Glomerular endothelial cell (primary cell): ENCODE results near the gene KCNJ5. TPM values are rescaled to one million over a fixed set of nuclear protein-coding genes. Genes with fewer than 3 reads are reported as not detected.
"Not testable (repeated sequence)": the region's sequence is repeated elsewhere in the genome, so short reads cannot be mapped to it uniquely, and the experiment has no call there.

Experiments
- DNase-seq: peaks from one replicate; pipeline ENCODE4 v3.0.0-alpha.2; 2011; ENCODE audit warnings: low read depth, low spot score; ENCODE audit errors: extremely low read depth
- total RNA-seq: library from RNA; depleted of rRNA; stranded (reverse); fragments of >200 nt; gene quantifications from 2 replicates; pipeline ENCODE4 v1.2.3, GENCODE V29; 2015

KCNJ5 gene
- total RNA-seq, 1 donor from 2014 or later: 0.41 TPM

DNA sequence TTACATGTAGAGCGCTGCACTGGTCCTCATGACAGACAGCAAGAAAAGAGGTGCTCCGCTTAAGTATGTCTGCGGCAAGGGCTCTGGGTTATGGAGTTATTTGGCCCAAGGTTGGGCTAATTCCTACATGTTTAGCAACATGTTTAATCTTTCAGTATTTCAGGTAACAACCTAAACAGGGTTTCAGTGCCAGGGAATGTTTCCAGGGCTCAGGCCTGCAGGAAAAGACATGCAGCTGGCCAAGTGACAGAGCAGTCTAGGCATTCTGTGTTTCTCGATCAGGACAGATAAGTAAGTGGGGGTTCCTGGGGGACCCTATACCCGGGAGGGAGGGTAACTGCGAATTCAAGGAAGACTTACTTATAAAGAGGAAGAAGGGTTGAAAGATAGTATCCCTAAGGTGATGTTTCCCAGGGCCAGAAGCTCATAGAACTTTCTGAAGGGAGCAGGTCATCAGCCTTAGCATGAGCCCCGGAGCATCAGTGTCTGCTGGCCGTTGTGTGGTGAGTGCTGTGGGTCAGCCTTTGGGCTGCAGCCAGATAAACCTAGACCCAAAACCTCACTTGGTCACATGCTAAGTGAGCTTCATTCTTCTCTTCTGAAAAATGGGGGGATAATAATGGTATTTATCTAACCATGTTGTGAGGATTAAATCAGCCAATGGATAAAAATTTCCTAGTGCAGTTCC is 18.4 kb downstream of the KCNJ5 start:
- DNase-seq: no peak

DNA sequence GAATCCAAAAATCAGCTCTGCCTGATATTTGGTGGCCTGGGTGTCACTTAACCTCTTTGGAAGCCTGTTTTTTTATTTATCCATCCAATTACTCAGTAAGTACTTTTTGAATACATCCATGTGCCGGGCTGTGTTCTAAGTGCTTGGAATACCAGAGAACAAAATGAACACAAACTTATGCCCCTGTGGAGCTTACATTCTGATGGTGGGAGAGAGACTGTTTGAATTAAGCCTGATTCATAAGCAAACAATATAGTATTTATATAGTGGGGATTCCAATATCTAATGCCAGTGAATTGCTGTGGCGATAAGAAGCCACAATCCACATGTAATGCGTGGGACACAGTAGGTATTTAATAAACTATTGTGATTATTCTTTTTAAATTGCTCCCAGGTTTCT is 19.4 kb downstream of the KCNJ5 start:
- DNase-seq: no peak

DNA sequence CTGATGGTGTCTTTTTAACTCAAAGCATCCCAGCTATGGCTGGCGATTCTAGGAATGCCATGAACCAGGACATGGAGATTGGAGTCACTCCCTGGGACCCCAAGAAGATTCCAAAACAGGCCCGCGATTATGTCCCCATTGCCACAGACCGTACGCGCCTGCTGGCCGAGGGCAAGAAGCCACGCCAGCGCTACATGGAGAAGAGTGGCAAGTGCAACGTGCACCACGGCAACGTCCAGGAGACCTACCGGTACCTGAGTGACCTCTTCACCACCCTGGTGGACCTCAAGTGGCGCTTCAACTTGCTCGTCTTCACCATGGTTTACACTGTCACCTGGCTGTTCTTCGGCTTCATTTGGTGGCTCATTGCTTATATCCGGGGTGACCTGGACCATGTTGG is 20.1 kb downstream of the KCNJ5 start:
- DNase-seq: no peak

DNA sequence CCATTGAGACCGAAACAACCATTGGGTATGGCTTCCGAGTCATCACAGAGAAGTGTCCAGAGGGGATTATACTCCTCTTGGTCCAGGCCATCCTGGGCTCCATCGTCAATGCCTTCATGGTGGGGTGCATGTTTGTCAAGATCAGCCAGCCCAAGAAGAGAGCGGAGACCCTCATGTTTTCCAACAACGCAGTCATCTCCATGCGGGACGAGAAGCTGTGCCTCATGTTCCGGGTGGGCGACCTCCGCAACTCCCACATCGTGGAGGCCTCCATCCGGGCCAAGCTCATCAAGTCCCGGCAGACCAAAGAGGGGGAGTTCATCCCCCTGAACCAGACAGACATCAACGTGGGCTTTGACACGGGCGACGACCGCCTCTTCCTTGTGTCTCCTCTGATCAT is 20.5 kb downstream of the KCNJ5 start:
- DNase-seq: no peak

DNA sequence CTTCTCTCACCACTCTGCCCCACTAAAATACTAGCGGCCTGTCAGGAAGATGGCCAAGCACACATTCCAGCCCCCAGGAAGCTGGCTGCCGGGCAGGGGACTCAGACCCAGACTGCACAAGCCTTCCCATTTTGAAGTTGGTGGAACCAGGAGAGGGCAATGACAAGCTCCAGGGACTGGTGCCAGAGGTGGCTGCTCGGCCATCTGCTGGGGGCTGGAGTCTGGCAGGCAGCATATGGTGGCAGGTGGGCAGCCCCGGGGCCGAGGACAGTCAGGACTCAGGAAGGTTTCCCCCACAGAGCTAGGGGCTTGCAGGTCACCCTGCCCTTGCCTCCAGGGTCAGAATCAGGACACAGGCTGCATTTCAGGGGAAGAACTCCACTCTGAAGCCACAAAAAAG is 22.6 kb downstream of the KCNJ5 start:
- no peak for DNase-seq

DNA sequence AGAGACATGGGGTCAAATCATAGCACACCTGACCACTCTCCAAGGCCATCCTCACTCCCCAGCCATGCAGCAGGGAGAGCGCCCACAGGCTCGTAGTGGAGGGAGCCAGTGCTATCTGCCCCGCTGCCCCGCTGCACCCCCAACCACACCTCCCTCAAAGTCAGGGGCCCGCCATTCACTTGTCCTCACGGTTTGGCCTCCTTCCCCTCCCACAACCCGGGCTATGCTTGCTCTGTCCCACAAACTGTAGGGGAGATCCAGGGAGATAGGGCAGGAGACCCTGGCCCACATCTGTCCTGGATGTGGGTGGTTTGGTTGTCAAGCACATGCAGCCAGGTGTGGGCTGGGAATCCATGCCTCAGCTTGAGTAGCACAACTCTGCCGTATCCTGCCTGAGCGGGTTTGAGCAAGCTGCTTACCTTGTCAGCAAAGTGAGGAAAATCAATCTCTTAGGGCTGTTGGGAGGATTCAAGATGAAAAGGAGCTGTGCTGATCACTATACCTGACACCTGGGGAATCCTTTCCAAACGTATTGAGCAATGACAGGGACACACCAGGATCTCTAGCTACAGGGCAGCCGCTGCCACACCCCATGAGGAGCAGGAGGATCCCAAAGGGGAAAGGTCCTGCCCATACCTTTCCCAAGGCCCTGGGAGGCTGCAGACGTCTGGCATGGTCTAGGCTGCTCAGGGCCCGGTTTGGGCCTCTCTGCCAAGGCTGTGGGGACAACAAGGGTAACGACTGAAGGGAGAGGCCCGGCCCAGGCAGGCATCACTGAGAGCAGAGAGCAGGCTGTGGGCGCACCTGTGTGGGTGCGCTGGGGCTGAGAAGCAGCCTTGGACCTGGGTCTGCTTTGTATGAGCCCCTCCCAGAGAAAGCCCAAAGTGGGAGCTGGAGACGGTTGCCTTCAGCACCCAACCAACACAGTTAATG is 23.3 kb downstream of the KCNJ5 start:
- no peak for DNase-seq

DNA sequence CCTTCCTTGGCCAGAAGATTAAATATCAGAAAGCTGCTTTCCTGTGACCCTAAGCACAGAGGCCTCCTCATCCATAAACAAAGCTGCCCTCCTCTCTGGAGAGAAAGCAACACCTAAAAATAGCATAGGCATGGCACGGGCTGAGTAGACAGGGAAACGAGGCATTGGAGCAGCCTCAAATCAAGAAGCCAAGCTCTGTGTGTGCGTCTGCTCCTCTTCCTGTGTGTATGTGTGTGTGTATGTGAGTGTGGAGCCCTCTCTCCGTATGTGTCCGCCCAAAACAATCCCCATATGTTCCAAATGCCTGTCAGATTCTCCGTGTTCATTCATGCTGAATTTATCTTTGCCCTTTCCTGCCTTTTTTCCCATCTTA is 24.0 kb downstream of the KCNJ5 start:
- no peak for DNase-seq

DNA sequence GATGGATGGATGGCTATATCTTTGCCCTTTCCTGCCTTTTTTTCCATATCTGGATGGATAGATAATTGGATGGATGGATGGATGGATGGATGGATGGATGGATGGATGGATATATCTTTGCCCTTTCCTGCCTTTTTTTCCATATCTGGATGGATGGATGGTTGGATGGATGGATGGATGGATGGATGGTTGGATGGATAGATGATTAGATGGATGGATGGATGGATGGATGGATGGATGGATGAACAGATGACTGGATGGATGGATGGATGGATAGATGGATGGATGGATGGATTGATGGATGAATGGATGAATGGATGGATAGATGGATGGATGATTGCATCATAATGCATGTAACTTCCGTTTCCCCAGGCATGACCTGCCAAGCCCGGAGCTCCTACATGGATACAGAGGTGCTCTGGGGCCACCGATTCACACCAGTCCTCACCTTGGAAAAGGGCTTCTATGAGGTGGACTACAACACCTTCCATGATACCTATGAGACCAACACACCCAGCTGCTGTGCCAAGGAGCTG is 24.9 kb downstream of the KCNJ5 start:
- DNase-seq: no peak

DNA sequence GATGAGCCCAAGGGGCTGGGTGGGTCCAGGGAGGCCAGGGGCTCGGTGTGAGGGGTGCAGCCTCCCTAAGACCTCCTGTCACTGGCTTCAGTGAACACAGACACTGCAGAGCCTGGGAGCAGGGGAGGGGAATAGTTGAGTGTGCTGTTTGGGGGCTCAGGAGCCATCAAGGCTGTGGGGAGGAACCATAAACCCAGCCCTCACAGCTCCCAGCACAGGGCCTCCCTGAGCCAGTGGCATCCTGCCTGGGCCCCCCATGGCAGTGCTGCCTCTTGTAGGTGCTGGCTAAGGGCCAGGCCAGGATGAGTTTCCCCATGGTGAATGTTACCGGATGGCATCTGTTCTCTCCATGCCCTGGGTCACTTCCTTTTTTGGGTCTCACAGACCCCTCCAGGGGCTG is 25.5 kb downstream of the KCNJ5 start:
- no peak for DNase-seq

DNA sequence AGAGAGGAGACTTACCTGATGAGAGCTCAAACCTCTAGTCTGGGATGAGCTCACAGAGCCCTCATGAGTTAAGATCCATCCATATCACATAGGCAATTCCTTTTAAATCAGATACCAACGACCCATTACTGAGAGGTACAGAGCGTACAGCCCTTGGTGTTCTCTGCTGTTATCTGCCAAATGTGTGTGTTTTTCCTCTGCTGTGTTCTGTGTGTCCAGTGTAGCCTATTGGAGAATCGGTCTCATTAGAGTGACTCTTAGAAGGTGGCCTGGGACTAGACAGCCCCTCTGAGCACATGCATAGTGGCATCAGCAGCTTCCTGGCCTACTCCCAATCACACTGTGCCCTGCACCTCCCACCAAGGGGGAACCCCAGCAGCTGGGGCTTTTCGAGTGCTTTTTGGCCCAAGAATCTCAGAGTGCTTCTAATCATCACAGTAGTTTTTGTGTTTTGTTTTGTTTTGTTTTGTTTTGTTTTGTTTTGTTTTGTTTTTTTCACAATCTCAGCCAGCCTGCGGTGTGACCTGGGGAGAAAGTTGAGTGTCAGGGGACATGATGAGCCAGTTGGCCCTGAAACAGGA is 26.1 kb downstream of the KCNJ5 start:
- DNase-seq: no peak

DNA sequence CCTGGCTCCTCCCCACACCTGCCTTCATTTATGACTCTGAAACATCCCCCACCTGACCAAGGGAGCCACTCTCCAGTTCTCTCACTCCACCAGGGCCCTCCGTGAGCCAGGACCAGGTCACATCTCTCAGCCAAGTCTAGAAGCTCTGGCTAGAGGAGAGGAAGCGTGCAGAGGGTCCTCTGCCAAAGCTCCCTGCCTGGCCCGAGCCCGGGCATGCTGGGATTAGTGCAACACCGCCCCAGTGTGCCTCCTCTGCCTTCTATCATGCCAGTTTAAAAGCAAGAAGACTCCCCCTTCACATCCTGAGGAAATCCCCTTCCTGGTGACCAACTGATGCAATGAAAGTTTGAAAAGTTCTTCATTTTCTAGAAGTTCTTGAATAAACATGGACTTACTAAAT is 28.1 kb downstream of the KCNJ5 start:
- DNase-seq: no peak

DNA sequence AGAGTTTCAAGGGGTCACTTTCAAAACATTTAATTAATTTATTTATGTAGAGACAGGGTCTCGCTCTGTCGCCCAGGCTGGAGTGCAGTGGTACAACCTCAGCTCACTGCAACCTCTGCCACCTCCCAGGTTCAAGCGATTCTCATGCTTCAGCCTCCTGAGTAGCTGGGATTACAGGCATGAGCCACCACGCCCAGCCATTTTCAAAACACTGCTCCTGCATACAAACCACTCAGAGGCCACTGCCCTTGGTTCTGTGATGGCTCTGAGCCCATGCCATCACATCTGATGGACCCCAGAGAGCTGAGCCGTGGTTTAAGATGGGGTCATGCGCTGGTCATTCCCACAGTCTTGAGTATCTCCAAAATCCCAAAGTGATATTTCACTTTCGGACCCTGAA is 28.5 kb downstream of the KCNJ5 start:
- not testable (repeated sequence) for DNase-seq

DNA sequence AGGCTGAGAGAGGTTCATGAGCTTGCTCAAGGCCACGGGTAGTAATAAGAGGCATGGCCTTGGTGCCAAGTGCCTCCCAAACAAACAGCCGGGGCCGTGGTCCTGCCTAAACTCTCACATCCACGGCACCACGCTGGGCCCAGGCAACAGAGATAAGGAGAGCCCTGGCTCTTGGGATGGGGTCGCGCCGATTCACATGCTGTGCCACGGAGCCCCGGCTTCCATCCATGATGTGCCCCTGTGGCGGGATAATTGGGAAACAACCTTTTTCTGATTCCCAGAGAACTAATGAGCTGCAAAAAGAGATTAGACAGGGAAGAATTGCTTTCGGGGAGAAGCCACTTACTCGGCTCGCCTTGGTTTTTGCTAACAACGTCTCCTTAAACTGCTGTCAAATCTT is 29.5 kb downstream of the KCNJ5 start:
- no peak for DNase-seq

DNA sequence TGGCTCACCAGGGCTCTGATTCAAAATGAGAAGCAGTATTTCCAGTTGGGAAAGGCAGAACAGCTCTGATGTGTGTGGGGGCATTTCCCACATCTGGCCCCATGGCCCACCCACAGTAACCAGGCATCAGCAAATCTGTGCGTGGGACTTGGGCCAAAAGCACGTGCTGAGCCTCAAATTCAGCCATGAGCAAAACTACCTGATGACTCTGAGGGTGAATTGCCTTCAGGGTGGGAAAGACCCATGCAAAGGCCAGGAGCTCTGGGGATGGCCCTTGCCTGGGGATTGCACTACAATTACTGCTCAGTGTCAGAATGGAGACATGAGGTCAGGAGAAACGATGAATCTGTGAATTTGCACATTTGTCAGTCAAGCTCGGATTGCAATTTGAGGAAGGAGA is 30.6 kb downstream of the KCNJ5 start:
- no peak for DNase-seq

DNA sequence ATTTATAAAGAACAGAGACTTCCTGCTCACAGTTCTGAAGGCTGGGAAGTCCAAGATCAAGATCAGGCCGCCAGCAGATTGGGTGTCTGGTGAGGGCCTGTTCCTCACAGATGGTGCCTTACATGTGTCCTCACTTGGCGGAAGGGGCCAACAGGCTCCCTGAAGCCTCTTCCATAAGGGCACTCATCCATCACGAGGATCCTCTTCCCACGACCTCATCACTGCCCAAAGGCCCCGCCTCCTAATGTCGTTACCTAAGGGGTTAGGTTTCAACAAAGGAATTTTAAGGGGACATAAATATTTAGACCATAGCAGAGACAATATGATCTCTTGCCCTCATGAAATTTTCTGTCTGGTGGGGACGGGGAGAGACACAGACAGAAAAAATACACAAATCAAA is 32.9 kb downstream of the KCNJ5 start:
- DNase-seq: no peak

DNA sequence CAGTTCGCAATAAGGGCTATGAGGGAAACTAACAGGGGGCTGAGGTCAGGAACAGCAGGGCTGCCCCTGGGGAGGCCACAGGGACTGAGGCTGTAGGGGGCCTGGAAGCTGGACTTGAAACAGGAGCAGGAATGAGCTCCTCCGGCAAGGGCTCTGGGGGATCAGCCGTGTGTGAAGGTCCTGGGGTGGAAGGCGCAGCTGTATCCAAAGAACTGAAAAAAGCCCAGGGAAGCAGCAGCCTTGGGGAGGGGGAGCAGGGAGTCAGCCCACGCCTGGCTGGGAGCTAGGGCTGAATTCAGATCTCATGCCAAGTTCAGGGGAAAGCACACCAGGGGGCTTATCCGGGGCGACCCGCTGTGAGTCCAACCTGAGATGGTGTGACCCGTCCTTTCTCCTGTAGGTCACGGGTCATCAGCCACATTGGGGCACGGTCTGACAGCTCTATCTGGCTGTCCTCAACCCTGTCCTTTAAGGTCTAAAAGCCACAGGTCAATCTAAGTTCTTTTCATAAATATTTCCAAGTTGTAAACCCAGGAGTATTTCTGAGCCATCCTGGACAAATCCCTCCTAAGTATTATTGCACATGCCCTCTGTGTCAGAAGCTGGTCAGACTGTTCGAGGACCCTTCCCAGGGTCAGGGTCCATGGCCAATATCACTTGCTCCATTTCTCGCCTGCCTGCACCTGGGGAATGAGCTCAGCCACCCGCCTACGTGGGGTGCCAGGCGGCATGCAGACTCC is 33.5 kb downstream of the KCNJ5 start:
- no peak for DNase-seq

DNA sequence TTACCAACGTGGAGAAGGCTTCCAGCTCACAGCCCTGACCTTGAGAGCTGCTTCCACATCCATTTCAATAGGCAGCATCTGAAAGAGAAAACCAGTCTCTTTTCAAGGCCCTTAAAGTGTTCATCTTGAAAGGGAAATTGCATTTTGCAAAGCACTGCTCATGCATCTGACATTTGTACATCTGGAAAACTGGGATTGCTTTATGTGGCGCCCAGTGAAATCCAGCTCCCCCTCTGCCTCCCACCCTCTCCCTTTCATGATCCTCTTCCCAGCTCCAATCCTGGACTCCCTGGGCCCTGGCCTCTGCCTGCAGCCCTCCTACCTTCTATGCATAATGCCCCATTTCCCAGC is 34.1 kb downstream of the KCNJ5 start:
- no peak for DNase-seq

DNA sequence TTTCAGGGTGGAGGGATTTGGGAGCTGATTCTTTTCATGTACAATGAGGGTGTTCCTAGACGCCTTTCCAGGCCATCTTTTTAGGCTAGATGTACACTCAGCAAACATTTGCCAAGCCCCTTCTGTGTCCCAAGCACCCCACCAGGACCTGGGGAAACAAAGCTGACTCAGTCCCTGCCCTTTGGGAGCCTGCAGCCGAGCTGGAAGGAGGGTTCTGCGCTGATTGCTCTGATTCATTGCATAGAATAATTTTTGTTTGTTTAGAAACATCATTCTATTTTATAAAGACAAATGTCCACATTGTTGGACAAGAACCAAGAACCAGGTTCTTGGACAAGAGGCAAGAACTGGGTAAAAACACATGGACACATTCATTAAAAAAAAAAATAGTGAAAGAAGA is 34.8 kb downstream of the KCNJ5 start:
- no peak for DNase-seq

DNA sequence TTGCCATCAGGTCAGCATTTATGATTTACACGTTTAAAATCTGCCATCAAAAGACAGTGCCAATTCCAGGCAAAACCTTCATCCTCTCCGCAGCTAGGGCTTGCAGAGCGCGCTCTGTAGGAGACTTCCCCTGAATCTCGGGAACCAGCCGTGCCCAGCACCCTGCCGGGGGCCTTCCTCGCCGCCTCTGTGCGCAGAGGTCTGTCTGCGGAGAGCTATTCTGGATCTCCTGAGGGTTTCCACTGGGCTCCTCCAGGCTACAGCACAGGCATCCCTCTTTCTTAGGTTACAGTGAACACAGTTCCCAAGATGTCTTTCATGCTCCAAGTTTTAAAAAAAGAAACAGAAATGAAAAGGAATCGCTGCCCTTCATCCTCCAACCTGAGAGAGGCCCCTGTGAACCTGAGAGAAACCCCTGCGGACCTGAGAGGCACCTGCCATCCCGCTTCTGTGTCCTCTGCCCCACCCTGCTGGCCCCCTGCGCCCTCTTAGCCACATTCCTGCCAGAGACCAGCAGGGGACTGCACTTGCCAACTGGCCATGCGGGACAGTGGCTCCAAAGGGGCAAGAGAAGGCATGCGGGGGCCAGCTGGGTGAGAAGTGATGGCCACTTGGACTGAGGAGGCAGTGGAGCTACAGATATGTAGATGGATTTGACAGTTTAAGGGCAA is 35.4 kb downstream of the KCNJ5 start:
- DNase-seq: no peak

DNA sequence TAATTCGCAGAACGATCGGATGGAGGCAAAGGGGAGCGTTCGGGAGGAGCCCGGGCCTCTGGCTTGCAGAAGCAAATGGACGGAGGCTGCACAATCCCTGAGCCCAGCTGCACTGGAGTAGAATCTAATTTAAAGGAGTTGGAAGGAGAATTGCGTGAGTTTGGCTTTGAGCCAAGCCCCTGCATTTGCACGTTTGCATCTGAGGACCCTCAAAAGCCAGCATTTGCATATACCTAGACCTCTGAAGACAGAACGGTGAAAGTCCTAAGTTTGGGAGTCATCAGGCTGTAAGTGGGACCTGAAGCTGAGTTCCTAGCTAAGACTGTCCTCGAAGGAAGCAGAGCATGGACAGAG is 35.9 kb downstream of the KCNJ5 start:
- no peak for DNase-seq
